HG03280 (cell line): ENCODE measurements around the gene EFEMP1.
"Not testable (repeated sequence)": the region's sequence is repeated elsewhere in the genome, so short reads cannot be mapped to it uniquely, and the experiment has no call there.

Source experiments
- ATAC-seq: cut with Tn5 transposase; IDR thresholded peaks from one replicate; pipeline ENCODE4 v1.9.1; 2021; ENCODE audit warnings: mild to moderate bottlenecking, moderate library complexity; ENCODE audit not compliant: unreplicated experiment

EFEMP1 gene

DNA sequence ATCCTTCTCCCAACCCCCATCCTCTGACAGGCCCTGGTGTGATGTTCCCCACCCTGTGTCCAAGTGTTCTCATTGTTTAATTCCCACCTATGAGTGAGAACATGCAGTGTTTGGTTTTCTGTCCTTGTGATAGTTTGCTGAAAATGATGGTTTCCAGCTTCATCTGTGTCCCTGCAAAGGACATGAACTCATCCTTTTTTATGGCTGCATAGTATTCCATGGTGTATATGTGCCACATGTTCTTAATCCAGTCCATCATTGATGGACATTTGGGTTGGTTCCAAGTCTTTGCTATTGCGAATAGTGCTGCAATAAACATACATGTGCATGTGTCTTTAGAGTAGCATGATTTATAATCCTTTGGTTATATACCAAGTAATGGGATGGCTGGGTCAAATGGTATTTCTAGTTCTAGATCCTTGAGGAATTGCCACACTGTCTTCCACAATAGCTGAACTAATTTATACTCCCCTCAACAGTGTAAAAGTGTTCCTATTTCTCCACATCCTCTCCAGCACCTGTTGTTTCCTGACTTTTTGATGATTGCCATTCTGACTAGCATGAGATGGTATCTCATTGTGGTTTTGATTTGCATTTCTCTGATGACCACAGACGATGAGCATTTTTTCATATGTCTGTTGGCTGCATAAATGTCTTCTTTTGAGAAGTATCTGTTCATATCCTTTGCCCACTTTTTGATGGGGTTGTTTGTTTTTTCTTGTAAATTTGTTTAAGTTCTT lies 91.7 kb downstream of the EFEMP1 start:
- not testable (repeated sequence) for ATAC-seq

DNA sequence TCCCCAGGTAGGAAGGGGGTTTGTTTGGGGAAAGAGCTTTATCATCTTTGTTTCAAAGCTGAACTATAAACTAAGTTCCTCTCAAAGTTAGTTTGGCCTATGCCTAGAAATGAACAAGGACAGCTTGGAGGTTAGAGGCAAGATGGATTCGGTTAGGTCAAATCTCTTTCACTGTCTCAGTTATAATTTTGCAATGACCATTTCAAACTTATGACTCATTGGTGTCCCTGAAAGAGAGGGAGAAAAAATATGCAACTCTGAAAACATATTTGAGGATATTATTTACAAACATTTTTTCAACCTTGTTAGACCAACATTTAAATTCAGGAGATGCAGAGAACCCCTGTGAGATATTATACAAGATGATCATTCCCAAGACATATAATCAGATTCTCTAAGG lies 95.7 kb downstream of the EFEMP1 start:
- no peak for ATAC-seq

DNA sequence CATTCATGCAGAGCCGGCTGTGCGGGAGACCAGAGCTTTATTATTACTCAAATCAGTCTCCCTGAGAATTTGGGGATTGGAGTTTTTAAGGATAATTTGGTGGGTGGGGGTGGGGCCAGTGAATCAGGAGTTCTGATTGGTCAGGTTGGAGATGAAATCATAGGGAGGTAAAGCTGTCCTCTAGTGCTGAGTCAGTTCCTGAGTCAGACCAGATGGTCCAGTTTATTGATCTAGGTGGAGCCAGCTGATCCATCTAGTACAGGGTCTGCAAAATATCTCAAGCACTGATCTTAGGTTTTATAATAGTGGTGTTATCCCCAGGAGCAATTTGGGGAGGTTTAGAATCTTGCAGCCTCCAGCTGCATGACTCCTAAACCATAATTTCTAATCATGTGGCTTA lies 96.2 kb downstream of the EFEMP1 start:
- ATAC-seq: not testable (repeated sequence)

DNA sequence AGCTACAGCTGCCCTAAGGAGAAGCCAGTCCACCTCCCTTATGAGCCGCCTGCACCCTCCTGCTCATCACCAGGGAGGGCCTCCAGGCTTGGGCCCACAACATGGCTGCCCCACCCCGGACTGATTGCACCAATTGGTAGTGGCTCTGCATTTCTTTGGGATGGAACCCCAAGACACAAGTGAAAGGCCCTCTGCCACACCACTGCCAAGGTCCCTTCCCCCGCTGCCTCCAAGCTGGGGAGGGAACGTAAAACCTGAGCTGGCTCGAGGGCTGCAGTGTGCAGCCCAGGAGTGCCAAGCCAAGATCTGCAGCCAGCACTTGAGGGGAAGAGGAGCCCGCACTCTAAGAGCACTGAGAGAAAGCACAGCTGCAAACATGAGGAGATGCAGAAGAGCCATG lies 97.3 kb downstream of the EFEMP1 start:
- ATAC-seq: no peak

DNA sequence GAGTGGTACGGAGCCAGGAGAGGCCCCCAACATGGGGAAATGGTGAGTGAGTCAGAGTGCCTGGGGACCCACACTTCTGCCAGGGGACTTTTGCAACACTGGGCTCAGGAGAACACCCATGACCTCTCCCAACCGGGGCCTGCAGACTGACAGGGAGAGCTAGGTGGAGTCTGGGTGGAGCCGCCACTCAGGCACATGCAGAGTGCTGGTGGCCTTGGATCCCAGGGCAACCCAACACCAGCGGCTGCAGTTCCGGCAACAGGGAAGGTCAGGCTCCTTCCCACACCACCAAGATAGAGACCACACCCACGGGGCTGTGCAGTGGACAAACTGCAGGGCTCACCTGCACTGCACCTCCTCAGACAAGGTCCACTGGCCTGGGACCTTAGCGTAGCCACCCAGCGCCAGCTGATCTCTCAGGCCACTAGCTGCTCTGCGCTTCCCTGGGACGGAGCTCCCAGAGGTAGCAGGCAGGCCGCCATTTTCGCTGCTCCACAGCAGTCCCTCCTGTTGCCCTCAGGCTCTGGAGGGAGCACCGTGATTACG lies 99.0 kb downstream of the EFEMP1 start:
- ATAC-seq: no peak
